ENCODE measurements around the gene LBHD1.
"Not testable (repeated sequence)": the region's sequence is repeated elsewhere in the genome, so short reads cannot be mapped to it uniquely, and the experiment has no call there.

LBHD1 gene

DNA sequence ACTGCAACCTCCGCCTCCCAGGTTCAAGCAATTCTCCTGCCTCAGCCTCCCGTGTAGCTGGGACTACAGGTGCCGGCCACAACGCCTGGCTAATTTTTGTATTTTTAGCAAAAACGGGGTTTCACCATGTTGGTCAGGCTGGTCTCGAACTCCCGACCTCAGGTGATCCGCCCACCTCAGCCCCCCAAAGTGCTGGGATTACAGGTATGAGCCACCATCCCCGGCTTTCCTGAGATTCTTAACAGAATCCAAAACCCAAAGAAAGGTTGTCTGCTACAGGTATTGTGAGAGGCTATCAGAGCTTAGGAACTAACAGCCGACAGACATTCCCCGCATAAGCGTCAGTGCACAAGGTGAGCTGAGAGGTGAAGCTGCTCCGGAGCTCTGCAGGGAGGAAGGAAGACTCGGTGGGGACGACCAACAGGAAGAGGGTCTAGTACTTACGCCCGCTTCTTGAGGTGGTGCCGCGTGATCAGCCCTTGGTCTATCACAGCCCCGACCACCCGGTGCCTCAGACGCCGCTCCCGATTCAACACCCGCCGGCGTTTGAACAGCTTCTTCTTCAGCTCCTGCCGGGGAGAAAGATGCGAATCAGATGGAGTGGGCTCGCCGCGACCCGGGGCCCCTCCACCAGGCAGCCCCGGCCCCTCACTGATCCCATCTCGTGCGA is 7.5 kb downstream of the LBHD1 start:
- DNase-seq (ENCODE audit: low spot score) = peak; percentile 79

DNA sequence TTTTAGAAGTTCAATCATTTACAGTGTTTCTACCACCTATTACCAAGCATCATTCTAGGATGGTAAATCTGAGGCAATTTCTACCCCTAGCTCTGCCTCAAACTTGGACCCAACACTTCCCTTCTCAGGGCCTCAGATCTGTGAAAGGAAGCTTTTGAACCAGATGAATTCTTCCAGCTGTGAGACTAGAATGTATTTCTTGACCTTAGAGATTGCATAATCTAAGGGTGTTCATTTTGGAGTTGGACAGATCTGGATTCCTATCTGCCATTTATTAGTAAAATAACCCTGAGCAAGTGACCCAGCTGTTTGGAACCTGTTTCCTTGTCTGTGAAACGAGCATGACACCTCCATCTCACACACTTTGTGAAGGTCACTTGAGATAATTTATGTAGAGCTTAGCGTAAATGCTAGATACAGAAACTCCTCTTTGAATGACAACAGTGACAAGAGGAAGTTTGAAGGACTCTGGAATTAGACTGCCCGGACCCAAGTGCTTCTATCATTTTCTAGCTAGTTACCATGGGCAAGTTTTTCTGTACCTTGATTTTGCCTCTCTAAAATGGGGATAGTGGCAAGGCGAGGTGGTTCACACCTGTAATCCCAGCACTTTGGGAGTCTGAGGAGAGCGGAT is 15.2 kb downstream of the LBHD1 start:
- no peak for DNase-seq (ENCODE audit: low spot score)

DNA sequence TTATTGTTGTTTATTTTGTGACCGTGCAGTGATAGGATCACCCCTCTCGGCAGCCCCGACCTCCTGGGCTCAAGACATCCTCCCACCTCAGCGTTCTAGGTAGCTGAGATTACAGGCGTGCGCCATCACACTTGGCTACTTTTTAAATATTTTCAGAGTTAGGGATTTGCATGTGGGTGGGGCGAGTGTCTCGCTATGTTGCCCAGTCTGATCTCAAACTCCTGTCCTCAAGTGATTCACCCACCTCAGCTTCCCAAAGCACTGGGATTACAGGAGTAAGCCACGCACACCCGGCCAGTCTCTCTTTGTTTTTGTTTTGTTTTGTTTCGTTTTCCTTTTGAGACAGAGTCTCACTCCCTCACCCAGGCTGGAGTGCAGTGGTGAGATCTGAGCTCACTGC is 17.8 kb downstream of the LBHD1 start:
- DNase-seq (ENCODE audit: low spot score) = no peak

DNA sequence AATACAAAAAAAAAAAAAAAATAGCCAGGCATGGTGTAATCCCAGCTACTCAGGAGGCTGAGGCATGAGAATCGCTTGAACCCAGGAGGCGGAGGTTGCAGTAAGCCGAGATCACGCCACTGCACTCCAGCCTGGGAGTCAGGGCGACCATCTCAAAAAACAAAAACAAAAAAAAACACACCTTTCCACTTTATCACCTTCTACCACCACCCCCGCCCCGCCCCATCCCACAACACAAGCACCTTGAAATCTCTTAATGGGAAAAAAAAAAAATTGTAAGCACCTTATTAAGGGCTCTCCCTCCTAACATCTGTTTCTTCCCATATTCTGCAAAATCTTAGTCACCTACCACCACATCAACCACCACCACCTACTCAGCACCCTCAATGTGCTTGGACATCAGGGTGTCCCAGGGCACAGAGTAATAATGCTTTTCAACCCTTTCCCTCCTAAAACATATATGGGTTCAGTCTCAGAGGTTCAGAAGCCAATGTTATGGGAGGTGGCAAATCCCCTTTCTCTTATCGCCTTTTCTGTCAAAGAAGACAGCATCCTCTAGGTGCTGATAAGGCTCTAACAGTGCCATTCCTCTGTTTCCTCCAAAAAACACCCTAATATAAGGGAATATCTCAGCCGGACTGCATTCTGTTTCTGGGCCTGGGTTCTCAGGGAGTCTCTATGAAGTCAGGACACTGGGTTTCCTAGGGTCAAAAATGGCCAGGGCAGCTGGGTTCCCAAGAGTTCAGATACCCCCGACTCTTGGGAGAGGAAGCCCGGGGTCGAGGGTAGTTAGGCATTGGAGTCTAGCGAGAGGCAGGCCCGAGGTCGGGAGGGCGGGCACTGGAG is 19.7 kb downstream of the LBHD1 start:
- no peak for DNase-seq (ENCODE audit: low spot score)

DNA sequence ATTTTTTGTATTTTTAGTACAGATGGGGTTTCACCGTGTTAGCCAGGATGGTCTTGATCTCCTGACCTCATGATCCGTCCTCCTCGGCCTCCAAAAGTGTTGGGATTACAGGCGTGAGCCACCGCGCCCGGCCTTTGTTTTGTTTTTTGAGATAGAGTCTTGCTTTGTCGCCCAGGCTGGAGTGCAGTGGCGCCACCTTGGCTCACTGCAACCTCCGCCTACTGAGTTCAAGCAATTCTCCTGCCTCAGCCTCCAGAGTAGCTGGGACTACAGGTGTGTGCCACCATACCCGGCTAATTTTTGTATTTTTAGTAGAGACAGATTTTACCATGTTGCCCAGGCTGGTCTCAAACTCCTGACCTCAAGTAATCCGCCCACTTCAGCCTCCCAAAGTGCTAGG is 21.8 kb downstream of the LBHD1 start:
- not testable (repeated sequence) for DNase-seq (ENCODE audit: low spot score)

DNA sequence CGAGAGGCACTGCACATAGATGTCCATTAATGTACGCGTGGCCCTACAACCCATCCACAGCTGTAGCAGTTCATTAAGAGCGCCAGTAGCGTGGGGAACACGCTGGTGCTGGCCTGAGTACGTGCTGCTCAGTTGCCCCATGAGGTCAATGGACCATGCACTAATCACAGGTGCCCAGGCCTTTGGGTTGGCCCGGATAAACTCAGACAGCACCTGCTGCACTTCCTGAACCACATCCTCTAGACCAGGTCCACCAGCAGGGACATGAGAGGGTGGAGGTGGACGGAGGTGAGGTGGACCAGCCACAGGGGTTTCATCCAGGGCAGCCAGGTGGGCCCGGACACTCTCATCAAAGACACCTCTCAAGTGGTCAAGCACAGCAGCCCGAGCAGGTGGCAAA is 22.6 kb downstream of the LBHD1 start:
- DNase-seq (ENCODE audit: low spot score) = no peak

DNA sequence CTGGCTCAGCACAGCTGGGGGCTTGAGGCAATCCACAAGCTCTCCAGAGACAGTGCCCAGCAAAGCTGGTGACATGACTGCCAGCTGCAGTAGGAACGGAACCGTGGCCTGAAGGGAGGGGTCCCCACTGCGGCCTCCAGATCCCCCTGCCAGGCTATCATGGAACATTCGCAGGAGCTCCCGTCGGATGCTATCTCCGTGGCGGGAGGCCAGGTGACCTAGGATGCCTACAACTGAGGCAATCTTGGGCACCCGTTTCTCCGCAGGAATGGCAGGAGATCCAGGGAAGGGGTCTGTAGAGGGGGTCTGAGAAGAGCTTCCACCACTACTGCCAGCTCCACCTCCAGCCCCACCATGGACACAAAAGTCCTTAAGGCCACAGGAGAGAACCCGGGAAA is 23.1 kb downstream of the LBHD1 start:
- DNase-seq (ENCODE audit: low spot score) = no peak

DNA sequence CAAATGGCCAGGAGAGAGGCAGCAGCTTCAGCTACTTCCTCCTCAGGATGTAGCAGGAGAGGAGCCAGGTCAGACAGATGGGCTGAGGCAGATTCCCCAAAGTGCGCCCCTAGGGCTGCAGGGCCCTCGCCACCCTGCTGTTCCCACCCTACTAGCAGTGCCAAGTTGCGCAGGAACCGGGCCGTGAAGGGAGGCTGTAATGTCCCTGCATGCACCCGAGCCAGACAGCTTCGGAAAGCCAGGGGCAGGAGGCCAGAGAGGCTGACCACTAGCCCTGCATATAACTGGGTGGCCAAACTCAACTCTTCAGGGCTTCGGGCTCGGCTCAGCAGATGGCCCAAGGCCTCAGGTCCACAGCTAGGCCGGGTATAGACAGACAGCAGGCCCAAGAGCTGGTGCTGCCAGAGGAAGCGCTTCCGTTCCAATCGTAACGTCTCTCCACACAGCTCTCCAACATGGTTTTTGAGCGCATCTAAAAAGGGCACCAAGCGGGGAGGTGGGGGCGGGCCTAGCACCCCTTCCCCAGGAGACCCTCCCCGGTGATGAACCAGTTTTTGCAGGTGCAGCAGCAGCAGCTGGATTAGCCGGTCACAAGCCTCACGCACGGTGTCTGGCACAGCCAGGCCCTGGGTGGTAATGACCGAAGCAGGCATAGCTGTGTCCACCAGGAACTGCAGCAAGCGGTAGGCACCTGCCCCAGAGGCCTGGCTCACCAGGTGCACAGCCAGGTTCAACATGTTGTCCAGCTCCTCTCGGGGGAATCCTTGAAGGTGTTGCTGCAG is 23.7 kb downstream of the LBHD1 start:
- DNase-seq (ENCODE audit: low spot score) = no peak

DNA sequence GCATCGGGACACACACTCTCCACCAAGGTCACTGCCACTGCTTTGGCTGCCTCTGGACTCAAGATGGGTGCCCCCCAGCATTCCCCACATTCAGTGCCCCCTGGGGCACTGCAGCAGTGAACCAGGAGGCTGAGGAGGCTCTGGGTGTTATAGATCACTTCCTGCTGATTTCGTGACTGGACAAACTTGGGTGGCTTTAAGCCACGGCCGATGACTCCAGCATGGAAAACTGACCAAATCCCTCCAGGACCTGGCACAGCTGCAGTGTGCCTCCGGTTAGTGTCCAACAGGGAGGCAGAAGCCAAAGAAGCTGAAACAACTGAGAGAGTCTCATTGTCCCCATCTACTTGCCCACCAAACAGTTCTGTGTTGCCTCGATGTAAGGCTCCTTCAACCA is 24.5 kb downstream of the LBHD1 start:
- DNase-seq (ENCODE audit: low spot score) = no peak

DNA sequence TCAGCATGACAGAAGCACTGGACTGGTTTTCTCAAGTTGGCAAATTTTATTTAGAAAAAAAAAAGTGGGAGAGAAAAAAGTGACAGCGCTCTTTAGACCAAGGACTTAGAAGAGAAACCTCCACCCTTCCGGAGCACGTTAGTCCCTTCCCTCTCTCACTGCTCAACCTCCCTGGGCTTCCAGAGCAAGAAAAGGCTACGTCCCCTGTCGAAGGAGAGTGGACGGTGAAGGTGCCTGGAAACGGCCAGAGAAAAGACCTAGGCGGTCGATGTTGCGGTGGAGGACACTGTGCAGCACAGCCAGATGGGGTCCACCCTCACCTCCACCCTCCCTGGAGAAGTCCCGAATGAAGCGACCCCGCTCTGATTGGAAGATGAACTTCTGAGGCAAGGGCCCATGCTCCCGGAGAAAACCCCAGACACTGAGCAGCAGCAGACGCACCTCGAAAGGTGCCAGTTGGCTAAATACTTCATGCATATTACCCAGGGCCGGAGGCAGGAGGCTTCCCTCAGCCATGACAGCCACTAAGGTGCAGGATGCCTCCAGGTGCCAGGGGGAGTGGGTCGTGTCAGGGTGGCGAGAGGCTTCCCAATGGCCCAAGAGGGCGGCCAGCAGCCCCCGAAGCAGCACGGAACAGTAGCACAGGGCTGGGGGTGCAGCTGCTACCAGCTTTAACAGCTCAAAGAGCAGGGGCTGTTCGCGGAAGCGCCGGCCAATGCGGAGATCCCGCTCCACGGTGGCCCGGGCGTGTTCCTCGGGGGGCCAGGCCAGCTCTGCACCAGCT is 25.1 kb downstream of the LBHD1 start:
- no peak for DNase-seq (ENCODE audit: low spot score)

DNA sequence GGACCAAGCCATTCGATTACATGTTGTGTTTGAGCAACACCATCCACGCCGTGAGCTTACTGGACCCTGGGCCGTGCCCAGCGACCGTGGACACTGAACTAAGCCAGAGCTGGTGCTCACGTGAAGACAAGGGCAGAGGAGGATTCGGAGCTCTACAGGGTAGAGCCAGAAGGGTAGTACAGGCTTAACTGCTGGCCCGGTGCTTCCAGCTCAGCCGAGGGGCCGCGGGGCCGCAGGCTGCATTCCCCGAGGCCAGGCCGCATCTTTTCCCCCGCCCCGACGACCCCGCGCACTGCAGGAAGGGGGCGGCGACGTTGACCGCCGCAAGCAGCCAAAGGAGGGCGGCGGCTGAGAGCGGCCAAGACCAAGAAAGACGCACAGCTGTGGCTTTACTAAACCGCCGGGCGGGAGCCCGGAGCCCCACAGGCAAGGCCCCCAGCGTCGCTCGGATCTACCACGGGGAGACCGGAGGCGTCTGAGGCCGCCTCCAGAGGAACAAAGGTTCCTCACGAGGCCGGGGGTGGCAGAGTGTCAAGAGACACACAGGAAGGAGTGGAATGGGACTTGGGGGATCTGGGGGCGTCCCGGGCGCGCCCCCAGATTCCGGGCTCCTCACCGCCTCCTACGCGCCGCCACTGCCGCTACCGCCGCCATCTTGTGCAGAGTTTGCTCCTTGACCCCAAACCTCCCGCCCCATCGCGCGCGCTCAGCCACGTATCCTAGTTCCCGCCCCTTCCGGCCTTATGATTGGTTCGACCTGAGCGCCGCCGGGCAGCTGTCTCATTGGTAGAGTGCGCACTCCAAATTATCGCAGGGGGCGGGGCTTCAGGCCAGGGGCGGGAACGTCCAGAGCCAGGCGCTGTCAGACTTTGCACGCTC is 25.9 kb downstream of the LBHD1 start, which contains the start of gene GANAB:
TSS of gene GANAB (minus strand) at position 668 of the 879 bp plus-strand sequence. CDS start at position 654, 14 bp downstream.
- DNase-seq (ENCODE audit: low spot score) = peak; percentile 97

DNA sequence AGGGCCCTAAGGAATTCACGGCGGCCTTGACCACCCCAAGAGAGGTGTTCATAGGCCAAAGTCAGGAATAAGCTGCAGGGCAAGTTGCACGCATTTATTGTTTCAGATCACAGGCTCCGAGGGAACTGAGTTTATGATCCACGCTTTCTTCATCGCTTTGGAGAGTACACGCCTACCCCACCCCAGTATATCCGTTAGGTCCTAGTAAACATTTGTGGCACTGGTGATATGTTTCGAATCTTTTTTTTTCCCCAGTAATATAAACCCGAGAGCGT is 26.5 kb downstream of the LBHD1 start:
- peak; percentile 7 for DNase-seq (ENCODE audit: low spot score)

DNA sequence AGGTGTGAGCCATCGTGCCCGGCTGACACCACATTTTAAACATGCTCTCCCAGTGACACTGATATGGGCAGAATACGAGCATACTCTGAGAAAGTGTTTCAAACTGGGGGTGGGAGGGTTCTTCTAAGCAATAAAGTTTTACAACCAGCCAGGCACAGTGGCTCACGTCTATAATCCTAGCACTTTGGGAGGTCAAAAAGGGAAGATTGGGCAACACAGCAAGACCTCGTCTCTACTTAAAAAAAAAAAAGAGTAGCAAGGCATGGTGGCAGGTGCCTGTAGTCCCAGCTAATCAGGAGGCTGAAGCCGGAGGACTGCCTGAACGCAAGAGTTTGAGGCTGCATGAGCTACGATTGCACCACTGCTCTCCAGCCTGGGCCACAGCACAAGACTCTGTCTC is 27.8 kb downstream of the LBHD1 start:
- DNase-seq (ENCODE audit: low spot score) = no peak

DNA sequence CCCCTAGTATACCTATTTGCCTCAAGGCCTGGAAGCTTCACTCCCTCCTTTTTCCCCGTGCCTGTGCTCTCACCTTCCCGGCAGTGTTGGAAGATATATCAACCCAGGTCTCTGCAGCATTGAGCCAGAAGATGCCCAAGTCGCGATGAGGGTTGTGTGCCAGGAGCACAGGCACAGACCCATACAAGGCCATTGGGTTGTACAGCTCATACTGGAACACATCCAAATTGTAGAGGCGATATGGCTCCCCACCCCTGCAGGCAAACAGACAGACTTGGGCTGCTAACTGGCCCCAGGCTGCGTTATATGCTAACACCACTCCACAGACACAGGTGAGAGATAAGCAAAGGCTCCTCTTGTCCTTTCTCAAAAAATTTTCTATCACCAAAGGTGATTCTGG is 39.6 kb downstream of the LBHD1 start:
- DNase-seq (ENCODE audit: low spot score) = no peak

DNA sequence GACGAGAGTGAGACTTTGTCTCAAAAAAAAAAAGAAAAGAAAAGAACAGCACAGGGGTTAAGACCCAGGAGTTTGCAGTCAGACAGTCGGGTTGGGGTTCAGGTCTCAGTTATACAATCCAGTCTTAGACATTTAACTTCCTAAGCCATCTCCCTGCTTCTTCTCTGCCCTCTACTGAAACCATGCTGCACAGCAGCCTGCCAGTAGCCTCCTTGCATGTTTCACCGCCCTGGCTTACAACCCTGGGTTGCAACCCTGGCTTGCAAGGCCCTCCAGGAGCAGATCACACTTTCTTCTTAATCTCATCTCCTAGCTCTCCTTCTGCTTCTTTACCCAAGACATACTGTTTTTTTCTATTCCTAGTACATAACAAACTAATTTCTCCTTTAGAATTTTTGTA is 44.4 kb downstream of the LBHD1 start:
- DNase-seq (ENCODE audit: low spot score) = no peak

DNA sequence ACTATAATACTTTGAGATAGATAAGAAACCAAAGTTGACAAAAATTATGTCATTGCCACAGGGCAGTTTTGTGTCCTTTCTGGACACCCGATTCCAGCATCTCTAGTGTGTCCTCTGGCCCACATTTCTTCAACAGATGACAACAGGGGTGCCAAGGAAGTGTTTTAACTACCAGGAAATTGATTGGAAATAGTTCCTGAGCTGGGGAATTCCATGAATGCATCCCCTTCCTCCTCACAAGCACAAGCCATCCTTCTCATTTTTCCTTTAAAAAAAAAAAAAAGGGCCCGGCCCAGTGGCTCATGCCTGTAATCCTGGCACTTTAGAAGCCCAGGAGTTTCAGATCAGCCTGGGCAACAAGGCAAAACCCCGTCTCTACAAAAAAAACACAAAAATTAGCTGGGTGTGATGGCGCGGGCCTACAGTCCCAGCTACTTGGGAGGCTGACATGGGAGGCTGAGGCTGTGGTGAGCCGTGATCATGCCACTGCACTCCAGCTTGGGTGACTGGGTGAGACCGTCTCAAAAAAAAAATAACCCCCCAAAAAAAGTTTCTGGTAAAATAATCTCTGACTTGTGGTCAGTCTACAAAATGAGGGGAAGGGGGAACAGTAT is 49.5 kb downstream of the LBHD1 start:
- no peak for DNase-seq (ENCODE audit: low spot score)

DNA sequence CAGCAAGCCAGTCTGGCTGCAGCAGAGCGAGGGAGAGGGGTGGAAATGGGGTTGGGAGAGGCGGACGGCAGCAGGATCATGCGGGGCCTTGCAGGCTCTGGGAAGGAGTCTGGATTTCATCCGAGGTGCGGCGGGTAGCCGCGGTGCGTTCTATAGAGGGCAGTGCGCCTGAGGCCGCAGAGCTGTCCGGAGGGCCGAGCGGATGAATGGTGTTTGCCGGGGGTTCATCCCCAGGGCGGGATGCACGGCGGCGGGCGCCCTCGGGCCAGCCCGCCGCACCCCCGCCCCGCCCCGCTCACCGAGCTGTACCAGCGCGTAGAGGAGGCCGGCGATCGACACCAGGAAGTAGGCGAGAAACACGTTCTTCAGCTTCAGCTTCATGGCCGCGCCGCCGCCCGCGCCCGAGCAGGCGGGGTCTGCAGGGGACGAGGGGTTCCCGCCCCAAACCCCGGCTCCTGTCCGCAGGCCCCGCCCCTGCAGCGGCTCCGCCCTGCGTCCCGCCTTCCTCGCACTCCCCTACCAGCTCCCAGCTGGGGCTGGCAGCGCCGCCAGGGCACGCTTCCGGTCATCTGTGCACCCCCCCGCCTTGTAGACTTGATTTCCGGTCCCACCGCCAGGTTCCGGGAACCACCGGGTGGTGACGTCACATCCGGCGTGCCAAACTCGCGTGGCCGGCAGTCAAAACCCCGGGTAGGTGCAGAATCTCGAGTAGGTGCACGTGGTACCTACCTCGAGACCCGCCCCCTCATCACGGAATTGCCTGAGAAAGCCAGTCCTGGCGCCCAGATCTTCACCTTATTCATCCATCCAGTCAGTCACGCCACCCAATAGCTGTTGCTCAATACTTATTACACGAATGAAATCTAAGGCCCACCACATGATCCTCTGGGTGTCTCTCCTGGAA is 50.2 kb downstream of the LBHD1 start, which contains the start of gene B3GAT3:
TSS of gene B3GAT3 (minus strand) at position 420 of the 904 bp plus-strand sequence. CDS start at position 381, 39 bp downstream.
- DNase-seq (ENCODE audit: low spot score) = peak; percentile 99

DNA sequence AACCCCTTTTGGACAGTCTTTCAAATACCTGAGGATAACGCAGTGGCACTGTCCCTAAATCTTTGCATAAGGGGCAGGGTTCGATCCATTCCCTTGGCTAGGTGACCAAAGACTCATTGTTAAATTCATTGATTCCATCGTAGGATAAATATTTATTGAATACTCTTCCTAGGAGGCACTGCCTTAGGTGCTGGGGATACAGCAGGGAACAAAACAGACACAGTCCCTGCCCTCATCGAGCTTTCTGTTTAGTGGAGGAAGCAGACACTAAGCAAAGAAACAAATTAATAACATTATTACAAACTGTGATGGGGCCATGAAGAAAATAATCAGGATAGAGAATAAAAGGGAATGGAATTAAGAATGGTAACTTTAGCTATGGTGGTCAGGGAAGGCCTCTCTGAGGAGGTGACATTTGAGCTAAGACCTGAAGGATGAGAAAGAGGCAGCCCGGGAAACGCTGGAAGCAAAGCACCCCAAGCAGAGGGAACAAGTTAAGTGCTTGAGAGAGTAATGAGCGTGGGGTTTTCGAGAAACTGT is 51.0 kb downstream of the LBHD1 start:
- no peak for DNase-seq (ENCODE audit: low spot score)

DNA sequence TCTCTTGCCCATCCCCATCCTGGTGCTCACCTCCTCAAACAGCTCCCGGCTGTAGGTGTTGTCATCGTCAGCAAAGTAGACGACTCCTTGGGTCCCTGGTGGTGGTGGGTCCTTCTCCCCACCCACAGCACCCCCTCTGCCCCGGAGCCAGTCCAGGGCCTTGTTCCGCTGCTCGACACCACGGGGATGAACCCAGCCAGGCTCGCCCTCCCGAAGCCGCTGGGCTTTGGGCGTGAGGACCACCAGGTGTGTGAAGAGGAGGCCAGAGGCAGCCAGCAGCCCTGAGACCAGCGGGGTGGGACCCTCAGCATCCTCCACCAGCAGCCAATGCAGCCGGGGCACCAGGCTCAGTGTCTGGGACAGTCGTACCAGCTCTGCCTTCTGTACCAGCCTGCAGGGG is 55.1 kb downstream of the LBHD1 start:
- DNase-seq (ENCODE audit: low spot score) = not testable (repeated sequence)

All from kidney tubule cell (primary cell).